Activated CD4-positive, alpha-beta T cell treated with anti-CD3 and anti-CD28 coated beads, Interleukin-2, amount 50 U/mL, for 48 hours (primary cell): Measurements from ENCODE around the gene IGSF11.

ENCODE experiments used
- DNase-seq, 2 experiments: peaks; one replicate each; pipeline ENCODE4 v3.0.0-alpha.2; 2020

IGSF11 gene

DNA sequence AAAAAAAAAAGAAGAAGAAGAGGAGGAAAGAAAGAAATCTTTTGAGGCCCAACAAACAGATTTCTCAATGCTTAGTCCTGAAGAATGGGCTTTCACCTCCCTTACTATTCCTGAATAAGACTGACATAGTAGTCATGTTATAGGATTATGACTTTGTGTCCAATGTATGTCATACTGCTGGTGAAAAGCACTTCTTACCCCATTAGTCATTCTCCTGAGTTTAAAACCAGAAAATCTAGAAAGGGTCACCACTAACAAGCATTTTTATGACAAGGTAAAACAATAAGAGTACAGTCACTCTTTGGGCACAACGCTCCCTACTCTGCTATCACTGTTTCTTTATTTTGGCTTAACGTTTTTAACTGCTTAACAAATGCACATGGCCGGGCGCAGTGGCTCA lies 88.2 kb downstream of the IGSF11 start:
- DNase-seq = no peak

DNA sequence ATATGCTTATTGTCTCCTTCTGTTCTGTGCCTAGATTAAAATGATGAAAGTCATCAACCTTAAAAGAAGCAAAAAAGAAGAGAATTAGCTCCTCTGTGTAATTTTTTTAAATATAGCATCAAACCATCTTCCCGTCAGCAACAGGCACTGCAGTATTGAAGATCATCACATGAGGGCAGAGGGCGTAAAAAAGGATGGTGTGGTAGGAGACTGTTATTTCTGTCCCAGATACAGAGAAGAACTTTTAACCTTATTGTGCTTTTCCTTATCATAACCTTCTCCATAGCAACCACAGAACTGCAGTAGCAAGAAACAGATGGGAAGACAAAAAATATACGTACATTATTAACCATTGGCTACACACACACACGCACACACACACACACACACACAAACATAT lies 88.8 kb downstream of the IGSF11 start:
- no peak for DNase-seq

- no peak for DNase-seq
Observed at GRCh38 chr3:118943597-118943996, 91.0 kb downstream of the IGSF11 start.

- no peak for DNase-seq
Observed at GRCh38 chr3:118942671-118943070, 92.0 kb downstream of the IGSF11 start.

GRCh38 chr3:118942195-118942594 lies 92.5 kb downstream of the IGSF11 start:
- no peak for DNase-seq

- DNase-seq = no peak
Observed at GRCh38 chr3:118941236-118941635, 93.4 kb downstream of the IGSF11 start.

DNA sequence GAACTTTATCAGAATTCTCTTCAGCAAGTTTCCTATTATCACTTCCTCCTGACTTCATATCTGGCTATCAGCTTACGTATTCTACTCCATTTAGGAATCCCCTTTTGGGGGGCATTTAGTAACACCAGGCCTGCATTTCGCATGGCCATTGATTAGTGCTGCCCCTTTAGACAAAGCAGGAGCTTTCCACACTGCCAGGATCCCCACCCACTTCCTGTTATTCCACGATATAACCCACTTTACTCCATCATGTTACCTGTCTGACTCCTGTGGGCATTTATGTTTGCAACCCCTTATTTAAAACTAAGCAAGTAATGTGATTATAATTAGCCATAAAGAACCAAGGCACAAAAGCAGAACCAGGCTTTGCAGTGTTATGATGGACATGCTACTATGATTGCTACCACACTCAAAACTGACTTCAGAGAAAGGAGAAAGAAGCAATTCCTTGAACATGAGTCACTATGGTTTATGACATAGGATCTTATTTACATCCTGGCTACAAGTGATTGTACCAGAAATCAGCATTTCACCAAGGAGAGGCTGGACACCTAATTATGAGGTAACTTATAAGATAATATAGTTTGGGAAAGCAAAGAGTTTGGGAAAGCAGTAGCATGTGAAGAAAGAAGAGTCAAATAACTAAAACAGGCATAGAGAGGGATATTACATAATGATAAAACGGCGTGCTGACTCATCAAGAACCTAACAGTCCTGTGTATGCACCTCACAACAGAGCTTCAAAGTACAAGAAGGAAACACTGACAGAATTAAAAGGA lies 96.3 kb downstream of the IGSF11 start:
- DNase-seq = no peak

- no peak for DNase-seq
Observed at GRCh38 chr3:118936811-118937210, 97.8 kb downstream of the IGSF11 start.

DNA sequence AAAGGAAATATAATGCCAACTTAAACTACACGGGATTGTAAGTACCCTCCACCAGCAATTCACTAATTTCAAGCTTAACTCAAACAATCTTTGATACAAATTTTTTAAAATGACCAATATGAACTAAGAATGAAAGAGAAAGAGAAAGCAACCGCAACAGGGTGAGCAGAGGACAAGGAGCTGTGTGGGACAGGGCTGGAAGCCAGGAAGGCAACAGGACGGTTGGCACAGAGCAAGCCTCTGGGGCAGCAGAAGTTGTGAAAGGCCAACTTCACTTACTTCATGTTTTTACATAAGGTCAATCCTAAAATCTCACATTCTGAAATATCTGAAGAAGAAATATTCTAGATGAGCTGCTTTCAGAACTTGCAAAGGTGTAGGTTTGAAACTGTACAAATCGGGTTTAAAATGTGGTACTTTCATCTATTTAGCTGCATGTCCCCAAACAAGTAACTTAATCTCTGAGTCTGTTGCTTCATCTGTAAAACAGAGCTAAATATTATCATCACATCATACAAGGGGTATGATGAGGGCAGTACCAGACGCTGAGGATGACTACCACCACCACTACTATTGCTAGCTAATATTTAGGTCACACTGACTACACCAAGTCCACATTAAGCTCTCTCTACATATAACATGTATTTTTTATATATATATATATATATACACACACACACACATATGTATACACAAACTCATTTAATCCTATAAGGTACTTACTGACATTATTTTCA lies 101.7 kb downstream of the IGSF11 start:
- no peak for DNase-seq

DNA sequence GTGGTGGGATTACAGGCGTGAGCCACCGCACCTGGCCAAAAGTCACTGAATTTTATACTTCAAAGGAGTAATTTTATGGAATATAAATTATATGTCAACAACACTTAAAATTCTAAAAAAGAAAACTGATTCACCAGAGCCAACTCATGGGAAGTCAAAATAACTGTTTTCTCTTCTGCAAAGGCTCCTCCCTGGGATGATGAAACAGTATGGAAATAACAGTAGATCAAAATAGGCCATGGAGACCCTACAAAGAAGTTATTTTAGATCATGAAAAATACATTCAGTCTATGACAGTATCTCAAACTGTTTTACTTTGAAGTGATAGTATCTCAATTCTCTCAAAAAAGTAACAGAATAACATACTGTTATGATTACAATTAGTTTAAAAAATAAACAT lies 102.7 kb downstream of the IGSF11 start:
- no peak for DNase-seq

GRCh38 chr3:118927449-118927848 lies 107.2 kb downstream of the IGSF11 start:
- DNase-seq = no peak

DNA sequence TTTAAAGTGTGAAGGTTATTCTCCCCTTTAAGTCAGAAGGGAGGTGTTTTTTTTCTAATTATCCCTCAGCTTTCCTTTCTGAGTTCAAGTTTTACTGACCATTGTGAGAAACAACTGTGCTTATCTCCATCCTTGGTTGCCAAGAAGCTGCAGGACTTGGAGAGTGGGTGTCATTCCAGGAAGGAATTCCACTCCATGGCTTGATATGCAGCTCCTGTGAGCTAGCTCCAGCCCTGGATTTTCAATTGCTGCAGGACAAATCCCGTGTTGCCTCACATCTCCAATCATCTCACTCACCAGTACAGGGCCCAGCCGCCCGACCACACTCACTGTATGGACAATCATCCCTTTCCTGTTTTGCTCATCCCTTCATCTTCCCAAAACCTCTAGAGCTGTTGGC lies 122.5 kb downstream of the IGSF11 start:
- no peak for DNase-seq

DNA sequence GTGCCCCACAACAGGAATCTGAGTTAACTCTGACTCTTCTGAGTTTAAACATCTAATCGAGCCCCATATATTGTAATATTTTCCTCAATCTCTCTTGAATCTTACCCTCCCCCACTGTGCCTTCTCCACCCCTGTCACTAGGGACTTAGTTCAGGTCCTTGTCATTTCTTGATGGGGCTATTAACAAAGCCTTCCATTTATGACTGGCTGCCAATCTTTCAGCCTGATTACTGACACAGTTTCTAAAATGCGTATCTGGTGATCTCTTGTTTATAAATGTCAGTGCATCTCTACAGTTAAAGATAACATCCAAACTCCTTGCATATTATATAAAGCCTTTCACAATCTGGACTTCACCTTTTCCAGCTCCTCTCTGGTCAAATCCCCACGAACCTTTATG lies 124.3 kb downstream of the IGSF11 start:
- DNase-seq = no peak

DNA sequence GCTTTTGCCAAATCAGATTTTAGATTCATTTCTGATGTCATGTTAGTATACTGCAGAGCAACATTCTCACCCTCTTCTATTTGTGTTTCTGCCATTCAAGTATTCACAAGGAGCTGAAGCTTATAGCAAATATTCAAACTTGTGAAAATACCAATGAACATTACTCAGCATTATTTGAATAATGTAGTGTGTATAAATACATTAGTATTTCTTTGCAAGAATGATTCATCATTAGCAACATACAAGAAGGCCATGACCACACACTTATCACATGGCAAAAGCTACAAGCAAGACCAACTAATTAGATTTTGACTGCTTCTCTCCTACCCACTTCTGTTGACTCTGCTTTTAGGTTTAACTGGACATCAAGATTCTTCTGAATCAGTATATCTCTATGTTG lies 124.9 kb downstream of the IGSF11 start:
- DNase-seq = no peak

DNA sequence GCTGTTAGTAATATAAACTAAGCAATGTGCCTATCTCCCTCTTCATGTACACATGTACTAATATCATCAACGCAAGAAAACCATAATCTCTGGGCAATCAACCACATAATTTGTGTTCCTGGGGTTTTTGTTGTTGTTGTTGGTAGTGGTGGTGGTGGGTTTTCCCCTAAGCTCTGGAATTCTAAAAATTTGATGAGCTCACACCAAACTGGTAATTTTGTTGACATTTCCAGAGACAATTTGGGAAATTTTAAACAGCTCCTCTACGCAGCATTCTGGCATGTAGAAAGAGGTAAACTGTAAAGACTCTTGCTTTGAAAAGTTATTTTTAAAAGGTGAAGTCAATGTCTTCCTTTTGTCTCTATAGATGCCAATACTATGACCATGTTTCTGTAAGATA lies 126.7 kb downstream of the IGSF11 start:
- DNase-seq = no peak

- DNase-seq = no peak
Observed at GRCh38 chr3:118900737-118901525, 133.7 kb downstream of the IGSF11 start.

DNA sequence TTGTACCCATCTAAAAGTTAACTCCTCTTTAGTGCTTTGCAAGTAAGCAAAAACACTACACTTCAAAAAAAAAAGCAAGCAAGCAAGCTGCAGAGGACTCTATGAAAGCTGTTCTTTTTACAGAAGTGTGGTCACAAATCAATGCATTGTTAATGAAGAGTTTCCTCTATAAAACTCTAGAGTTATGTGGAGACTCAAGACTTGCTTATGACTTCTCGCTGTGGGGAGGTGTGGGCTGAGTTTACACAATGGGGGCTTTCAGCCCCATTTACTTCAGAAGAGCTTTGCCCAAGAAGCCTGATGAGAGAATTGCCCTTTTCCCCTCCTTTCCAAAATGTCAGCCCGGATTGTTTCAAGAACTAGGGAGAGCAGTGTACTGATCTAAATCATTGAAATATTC lies 144.4 kb downstream of the IGSF11 start:
- DNase-seq = no peak

GRCh38 chr3:118889691-118890090 lies 145.0 kb downstream of the IGSF11 start:
- no peak for DNase-seq

DNA sequence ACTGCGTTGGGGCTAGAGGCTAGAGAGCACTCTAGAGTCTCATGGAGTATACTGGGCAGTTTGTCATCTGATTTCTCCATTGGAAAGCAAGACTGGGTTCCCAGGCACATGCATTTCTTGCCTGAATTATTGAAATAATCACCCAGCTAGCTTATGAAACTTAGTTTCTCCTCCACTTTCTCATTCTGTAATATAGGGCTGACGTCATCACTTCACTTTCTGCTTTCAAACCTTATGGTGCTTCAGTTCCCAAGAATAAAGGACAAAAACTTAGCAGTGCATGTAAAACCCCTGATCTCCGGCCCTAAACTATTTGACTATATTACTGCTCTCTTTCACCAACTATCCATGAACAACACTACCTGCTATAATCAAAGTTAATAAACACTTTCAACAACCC lies 147.9 kb downstream of the IGSF11 start:
- no peak for DNase-seq

DNA sequence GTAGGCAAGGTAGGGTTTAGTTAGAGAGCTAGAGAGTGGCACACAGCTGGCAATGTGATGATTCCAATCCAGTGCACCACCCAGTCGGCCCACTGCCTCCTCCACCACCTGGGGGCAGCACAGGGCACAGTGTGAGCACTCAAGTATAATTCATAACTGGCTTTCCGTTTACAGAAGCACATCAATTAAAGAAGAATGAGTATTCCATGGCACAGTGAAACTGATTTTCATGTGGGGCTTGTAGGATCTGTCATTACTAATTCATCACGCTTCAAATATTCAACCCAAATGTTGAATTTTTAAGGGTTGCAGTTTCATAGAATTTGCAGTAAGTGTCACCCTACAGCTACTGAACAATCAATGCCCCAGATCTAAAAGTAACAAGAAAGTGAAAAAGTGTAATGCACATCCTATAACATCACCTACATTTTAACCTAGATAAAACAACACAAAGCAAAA lies 149.9 kb downstream of the IGSF11 start:
- DNase-seq = peak; percentile 85 to 87

DNA sequence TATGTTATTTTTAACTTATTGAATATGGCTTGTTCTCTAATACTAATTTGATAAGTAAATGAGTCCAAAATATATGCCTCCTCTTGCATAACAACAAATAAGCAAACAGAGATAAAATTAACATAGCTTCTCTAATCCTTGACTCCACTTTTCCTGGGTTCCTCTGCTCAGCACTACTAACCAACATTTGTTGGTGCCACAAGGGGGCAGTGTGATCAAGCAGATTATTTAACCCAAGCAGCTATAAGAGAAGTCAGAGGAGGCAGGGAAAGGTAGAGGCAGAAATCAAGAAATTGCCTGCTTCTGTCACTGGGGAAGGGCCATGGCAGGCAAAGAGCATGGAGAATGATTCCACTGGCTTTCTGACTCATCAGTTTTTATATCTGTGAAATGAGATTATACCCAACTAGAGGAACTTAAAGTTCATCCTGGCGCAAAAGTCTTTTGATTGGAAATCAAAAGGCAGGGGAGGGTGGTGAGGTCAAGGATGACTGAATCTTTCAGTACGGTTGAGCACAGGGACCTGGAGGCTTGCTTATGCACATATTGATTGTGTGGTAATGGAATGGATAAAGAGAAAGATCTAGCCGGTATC lies 152.2 kb downstream of the IGSF11 start:
- peak; percentile 71 to 77 for DNase-seq

GRCh38 chr3:118868051-118868450 lies 166.6 kb downstream of the IGSF11 start:
- no peak for DNase-seq

DNA sequence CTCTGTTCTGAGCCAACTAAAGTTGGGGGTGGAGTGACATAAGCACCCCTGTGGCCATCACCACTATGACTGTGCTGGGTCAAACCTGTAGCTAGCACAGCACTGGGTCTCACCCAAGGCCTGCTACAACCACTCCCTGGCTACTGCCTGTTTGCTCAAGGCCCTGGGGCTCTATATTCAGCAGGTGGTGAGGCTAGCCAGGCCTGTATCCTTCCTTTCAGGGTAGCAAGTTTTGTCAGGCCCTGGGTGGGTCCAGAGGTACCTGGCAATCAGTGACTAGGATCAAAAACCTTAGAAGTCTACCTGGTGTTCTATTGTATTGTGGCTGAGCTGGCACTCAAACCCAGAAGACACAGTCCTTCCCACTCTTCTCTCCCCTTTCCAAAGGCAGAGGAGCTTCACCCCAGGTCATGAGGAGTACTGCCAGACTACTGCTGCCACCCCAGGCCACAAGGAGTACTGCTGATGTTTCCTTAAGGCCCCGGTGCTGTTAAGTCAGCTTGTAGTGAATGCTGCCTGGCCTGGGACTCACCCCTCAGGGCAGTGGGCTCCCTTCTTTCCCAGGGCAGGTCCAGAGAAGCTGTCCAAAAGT lies 170.8 kb downstream of the IGSF11 start:
- no peak for DNase-seq
